ENCODE data around the gene ARCN1.
"Not testable (repeated sequence)": the region's sequence is repeated elsewhere in the genome, so short reads cannot be mapped to it uniquely, and the experiment has no call there.

Gene ARCN1

DNA sequence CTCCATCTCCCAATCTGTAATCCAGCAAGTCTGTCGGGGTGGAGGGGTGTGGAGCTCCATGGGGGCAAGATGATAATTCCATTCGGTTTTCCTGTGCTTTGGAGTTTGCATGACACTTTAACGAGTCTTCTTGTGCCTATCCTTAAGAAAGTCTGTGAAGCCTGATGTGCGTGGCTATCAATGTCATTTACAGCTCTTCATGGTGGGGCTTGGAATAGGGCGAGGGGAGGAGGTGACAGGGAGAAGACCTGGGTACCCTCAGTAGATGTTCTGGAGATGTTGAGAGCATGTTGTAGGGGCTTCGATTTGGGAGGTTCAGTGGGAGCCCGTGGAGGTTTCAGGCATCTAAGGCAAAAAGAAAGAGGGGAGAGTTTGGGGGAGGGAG is 34.6 kb downstream of the ARCN1 start:
- DNase-seq = no peak

- DNase-seq = no peak
Measured at GRCh38 chr11:118607401-118608359, 35.5 kb downstream of the ARCN1 start, which contains the start of gene PHLDB1. Gene PHLDB1 (plus strand): TSS chr11:118607615. CDS start chr11:118613837, 6,222 bp downstream.

- no peak for DNase-seq
Measured at GRCh38 chr11:118608360-118609227, 36.4 kb downstream of the ARCN1 start.

DNA sequence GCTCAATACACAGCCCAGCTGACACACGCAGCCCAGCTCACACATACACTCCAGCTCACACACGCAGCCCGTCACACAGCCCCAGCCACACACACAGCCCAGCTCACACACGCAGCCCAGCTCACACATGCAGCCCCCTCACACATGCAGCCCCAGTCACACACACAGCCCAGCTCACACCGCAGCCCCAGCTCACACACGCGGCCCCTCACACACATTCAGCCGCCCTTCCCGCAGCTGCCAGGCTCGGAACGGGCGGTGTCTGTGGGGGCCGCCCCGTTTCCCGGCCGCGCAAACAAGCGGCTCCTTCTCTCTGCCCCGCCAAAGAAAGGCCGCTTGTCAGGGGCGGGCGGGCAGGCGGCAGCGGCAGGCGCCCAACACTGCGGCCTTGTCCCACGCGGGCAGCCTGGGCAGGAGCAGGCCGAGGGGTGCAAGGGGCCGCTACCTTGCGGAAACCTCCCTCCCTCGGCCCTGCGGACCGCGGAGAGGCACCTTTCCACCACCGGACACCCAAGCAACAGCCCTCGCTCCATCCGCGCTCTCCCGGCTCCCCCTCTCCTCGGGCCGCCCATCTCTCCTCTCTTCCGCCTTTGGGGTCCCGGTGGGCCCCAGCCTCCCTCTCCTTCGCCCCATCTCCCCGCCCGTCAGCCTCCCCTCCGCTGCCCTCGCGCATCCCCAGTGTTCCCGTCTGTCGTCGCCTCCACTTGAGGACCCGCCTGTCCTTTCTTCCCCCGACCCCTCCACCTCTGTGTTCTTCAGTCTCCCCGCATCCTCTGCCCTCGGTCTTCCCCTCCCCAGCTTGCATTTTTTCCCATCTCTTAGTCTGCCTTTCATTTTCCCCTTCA is 37.4 kb downstream of the ARCN1 start:
- no peak for DNase-seq

GRCh38 chr11:118610225-118610772 is 38.1 kb downstream of the ARCN1 start:
- DNase-seq = no peak

DNA sequence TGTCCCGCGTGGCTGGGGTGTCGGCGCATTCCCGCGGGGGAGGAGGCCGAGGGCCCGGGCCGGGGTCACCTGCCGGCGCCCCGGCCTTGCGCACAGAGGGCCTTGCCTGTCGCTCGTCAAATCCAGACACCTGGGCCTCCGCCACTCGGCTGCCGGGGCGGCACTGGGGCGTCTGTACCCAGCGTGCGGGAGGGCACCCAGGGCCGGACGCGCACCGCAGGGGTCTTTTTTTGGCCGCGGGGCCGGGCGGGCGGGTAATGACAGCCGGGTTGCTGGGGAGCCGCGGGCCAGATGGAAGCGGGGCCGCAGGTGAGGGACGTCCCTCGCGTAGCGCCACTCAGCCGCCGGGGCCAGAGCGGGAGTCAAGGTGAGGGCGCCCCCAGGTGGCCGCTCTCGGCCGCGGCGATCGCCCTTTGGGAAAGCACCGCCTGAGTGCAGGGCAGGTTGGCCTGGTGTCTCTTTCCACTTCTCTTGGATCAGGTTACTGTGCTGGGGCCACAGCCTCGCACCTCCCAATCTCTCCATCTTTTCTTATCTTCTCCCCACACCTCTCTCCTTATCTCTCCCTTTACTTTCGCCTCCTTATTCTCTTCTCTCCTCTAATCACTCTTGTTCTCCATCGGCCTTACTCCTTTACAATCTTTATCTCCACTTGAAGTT is 38.7 kb downstream of the ARCN1 start:
- no peak for DNase-seq

DNA sequence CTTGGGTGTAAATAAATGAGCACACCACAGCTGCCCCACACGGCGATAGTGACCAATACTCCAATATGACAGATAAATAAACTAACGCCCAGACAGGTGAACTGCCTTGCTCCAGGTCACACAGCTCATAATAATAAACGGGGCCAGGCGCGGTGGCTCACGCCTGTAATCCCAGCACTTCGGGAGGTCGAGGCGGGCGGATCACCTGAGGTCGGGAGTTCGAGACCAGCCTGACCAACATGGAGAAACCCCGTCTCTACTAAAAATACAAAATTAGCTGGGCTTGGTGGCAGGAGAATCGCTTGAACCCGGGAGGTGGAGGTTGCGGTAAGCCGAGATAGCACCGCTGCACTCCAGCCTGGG is 39.2 kb downstream of the ARCN1 start:
- not testable (repeated sequence) for DNase-seq

- no peak for DNase-seq
Measured at GRCh38 chr11:118612378-118612777, 40.2 kb downstream of the ARCN1 start.

GRCh38 chr11:118614511-118614910 is 42.3 kb downstream of the ARCN1 start:
- no peak for DNase-seq

GRCh38 chr11:118615282-118615975 is 43.2 kb downstream of the ARCN1 start:
- DNase-seq = no peak

- no peak for DNase-seq
Measured at GRCh38 chr11:118615976-118616371, 43.8 kb downstream of the ARCN1 start.

GRCh38 chr11:118618115-118618990 is 46.1 kb downstream of the ARCN1 start:
- DNase-seq = no peak

GRCh38 chr11:118618991-118619375 is 46.8 kb downstream of the ARCN1 start:
- no peak for DNase-seq

GRCh38 chr11:118619444-118620197 is 47.4 kb downstream of the ARCN1 start:
- no peak for DNase-seq

DNA sequence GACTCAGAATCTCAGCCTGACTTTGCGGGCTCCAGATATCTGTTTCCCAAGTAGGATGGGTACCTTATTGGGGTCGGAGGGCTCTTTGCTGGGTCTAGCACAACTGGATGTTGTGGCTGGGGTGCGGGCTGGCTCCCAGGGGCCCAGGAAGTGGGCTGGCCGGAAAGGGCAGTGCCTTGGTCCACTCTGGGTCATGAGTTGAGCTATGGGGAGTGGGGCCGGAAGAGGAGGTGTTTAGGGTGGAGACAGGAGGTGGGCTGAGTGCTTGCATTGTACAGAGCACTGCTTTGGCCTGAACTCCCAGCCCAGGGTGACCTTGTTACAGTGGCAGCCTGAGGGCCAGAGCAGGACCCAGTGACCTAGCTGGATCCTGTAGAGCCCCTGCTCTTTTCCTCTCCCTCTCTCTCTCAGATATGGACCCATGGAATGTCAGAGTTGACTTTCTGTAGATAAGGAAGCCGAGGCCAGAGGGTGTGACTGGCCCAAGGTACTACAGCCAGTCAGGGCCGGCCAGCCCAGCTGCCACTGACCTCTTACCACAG is 48.4 kb downstream of the ARCN1 start:
- no peak for DNase-seq

GRCh38 chr11:118621071-118621783 is 49.0 kb downstream of the ARCN1 start:
- DNase-seq = peak; percentile 35

- no peak for DNase-seq
Measured at GRCh38 chr11:118621784-118622375, 49.7 kb downstream of the ARCN1 start.

Measured in NCI-H1436 treated with DMSO at 0.1 percent for 48 hours (cell line).